NCI-H2227 treated with DMSO at 0.1 percent for 48 hours (cell line): Measurements from ENCODE around the gene PRUNE1.

ENCODE experiments used
- DNase-seq: peaks from one replicate; lab custom pipeline; 2025; lab: John Stamatoyannopoulos, UW

PRUNE1 gene

DNA sequence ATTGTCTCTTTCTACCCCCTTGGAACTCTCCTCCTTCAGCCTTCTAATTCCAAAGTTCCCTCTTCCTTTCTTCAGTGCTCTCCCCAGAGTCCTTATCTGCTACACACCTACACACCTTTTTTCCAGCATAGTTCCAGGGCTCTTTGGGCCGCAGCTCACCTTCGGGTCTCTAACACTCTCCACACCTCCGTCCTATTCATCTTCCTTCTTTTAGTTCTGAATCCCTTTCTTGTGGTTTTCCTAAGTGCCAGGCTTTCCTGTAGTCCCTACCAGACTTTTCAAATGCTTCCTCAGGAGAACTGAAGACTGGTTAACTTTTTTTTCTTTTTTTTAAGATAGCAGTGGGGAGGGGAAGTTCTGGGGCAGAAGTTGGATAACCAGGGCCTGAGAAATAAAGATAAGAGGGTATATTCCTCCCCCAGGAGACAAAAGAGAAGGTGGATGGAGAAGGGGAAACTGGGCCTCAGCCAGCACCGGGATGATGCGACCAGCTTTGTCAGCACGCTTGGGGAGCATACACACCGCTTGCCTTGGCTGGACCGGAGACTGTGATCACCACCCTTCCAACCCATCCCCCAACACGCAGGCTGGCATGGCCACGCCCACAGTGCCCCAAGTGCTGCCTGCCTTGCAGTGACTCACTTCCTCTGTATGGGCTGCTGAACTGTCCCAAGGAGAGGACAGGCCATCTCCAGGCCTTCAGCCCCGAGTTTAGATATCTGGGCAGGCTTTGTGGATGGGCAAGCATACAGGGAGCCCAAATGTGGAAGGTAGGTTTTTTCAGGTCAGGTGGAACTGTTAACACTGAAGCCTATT lies 31.2 kb upstream of the PRUNE1 start:
- no peak for DNase-seq

DNA sequence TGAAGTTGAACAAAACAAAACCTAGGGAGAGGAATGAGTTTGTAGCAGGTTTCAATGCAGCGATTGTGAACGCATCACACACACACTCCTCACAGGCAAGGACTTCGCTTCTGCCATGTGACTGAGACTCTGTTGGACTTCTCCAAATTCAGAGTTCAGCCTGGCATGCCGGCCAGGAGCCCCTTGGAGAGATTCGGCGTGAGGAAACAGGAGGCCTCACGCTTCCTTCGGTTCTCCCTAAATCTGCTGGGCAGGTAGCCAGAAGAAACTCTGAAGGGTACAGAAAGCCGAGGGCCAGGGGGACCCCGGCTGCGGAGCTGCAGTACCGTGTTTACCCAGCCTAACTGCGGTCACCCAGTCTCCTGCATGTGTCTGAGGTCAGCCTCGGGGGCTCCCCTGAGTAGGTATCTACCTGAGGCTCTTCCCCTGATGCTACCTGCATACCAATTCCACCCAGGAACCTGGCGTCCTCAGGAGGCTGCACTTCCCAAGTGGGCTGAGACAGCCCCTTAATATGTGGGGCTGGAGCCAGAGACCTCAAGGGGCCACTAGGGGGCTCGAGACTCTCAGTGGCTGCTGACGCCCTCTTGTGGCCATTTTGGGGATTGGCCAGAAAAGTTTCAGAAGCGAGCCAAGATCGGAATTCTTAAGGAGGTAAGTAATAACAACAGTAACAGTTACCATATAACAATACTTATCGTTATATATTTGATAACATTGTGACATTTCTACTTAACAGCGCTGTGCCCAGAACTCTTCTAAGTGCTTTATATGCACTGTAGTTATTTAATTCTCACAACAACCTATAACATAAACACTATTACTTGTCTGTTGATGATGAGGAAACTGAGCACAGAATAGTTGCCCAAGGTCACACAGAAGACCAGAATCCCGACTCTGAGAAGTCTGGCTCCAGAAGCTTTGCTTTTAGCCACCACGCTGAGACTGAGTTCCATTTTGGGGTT lies 28.9 kb upstream of the PRUNE1 start:
- peak; percentile 82 for DNase-seq

DNA sequence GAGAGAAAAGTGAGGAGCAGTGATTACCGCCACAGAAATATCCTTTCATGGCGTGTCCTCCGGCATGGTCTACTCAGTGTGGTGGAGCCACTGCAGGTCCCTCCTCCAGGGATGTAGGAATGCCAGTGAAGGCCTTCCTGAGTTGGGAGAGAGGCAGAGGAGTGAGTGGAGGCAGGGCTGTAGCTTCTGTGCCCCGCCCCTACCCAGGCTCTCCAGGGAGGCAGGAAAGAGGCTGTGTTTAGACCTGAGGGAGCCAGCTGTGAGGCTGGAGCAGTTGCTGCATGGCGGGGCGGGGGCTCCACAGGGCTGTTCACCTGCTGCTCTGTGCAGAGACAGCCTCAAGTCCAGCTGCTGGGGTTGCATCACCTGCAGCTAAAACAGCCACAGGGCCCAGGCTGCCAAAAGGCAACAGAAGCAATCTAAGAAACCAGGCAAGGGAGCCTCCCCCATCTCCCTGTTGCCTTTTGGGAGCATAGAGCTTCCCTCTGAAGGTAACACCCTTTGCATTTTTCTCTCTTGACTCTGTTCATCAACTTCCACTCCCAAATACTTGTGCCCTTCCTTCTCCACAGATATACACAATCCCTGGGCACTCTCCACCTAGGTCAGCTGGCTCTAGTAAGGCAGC lies 27.0 kb upstream of the PRUNE1 start:
- DNase-seq = peak; percentile 43

DNA sequence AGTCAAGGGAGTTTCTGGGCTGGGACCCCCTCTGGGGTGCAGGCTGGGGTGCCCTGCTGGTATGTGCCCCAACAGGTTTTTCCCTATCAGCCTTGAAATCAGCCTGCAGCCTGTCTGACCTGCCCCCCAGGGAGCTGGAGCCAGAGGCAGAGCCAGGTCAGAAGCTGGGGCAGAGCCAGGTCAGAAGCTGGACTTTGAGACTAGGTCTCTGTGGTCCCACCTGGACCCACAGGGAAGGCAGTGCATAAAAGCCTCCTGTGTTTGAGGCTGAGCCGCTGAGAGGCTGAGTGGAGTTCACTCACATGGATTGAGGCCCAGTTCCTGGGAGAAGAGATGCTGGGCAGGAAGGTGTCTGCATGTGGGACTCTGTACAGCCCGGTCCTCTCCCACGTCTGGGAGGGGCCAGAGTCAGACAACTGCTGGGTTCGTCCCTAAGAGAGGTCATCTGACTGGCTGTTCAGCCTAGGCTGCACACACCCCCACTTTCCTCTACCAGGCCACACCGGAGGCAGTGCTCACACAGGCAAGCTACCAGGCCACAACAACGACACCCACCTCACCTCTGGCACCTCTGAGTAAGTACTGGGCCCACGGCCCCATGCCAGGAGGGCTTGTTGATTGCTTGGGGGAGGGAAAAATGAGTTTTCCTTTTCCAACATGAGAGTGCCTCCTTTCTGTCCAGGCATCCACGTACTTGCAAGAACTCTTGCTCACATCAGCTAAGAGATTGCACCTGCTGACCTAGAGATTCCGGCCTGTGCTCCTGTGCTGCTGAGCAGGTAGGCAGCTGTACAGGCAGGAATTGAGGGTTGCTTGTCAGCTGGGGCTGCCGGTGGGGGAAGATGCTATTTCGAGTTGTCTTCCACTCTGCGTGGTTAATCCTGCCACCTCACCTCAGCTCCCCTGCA lies 26.2 kb upstream of the PRUNE1 start, which contains the start of gene ANXA9:
TSS of gene ANXA9 (plus strand) at position 488 of the 908 bp plus-strand sequence. CDS start 814 bp downstream, outside the sequence.
- DNase-seq = no peak

DNA sequence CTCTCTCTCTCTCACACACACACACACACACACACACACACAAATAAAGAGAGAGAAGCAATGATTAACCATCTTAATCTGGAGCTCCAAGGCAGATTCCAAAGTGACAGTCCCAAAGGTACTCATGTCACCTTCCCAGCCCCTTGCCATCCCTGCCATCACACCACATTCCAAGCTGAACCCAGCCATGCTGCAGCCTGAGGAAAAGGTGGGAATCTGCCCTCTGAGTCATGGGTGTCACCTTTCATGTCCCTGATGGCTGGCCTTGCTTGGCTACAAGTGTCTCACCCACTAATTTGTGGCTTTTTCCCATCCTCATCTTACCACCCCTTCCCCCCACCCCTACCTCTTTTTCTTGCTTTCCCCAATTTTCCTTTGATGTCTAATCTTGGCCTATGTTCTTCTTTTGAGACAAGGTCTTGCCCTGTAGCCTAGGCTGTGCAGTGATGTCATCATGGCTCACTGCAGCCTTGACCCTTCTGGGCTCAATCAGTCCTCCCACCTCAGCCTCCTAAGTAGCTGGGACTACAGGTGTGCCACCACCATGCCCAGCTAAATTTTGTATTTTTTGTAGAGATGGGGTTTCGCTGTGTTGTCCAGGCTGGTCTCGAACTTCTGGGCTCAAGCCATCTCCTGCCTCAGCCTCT lies 22.9 kb upstream of the PRUNE1 start:
- DNase-seq = no peak

DNA sequence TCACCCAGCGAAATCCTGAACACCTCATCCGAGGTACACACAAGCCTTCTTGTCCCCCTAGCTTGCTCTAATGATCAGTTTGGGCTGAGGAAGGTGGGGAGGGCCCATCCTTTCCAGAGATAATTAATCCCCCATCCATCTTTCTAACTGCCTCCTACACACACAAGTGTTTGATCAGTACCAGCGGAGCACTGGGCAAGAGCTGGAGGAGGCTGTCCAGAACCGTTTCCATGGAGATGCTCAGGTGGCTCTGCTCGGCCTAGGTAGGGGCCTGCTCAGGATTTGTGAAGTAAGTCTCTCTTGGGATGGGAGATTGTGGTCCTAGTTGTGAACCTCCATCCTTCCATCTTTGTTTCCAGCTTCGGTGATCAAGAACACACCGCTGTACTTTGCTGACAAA lies 20.3 kb upstream of the PRUNE1 start:
- DNase-seq = no peak

DNA sequence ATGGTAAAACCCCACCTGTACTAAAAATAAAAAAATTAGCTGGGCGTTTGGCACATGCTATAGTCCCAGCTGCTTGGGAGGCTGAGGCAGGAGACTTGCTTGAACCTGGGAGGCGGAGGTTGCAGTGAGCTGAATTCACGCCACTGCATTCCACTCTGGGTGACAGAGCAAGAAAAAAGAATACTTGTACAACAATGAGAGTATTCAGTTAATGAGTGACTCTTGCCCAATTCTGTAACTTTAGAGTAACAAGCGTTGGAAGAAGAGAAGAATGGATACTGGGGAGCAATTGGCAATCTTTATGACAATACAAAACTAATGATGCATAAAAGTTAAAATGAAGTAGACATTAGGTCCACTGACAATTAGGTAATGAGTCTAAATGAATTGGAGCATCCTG lies 15.6 kb upstream of the PRUNE1 start:
- DNase-seq = no peak

DNA sequence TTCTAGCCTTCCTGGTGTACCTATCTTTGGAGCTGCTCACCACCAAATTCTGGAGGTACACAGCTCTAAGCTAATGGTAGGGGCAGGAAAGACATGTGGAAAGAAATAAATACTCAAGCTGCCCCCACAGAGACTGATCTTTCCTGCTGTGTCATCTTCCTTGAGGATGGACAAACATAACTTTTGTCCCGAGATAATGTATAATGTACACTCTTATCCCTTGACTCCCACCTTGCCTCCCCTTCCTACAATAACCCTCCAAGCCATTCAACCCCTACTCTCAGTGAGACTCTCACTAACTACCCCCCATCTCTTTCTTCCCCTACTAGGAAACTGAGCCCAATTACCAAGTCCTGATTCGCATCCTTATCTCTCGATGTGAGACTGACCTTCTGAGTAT lies 14.0 kb upstream of the PRUNE1 start:
- no peak for DNase-seq

DNA sequence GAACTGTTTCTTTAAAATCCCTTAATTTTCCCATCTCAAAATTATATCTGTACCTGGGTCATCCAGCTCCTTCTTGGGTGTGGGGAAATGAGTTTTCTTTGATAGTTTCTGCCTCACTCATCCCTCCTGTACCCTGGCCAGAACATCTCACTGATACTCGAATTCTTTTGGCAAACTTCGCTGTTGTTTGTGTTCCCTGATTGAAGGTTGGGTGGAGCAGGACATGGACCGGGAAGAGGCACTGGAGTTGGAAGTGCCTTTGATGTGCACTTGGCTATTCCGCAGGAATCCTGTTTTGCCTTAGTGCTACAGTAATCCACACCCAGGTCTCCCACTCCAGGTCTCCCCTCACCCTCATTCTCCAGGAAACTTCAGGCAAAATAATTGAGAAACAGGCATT lies 12.8 kb upstream of the PRUNE1 start:
- DNase-seq = no peak

DNA sequence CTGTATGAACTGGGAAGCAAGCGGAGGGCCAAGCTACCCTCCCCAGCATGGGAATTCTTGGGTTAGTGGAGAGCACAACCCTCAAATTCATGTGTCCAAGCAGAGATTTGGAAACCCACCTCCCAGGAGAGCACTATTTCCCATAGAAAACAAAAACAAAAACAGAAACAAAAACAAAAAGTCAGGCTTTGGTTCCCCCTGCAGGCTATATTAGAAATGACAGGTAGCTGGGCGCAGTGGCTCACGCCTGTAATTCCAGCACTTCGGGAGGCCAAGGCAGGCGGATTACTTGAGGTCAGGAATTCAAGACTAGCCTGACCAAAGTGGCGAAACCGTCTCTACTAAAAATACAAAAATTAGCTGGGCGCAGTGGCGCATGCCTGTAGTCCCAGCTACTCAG lies 12.4 kb upstream of the PRUNE1 start:
- peak; percentile 35 for DNase-seq

DNA sequence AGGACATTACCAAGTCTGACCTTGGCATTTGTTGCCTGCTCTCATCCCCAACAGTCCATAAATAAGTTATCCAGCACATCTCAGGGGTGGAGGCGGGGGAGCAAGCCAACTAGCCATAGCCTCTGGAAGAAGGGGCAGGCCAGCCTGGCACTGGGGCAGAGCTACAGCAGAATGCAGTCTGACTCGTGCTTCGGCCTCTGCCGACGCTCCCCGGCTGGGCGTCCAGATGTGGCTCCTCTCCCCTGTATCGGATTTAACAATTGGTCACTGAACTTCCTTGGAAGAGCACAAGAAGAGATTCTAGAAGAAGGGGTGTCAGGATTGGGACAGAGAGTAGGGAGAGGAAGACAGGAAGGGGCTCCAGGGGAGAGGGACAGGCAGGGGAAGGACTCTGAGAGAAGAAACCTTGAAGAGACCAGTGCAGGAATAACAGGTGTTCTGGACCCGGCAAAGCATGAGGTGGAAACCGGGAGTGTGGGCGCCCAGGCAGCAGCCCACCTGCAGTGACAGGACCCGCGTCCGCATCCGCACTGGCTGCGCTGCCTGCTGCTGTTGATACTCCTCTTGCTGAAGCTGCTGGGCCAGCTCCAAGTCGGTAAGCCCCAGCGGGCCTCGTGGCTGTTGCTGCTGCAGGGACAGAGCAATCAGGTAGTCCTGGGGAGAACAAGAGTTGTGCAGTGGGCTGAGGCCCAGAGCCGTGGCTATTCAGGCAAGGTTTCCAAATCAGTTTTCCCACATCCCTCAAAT lies 10.9 kb upstream of the PRUNE1 start:
- no peak for DNase-seq

DNA sequence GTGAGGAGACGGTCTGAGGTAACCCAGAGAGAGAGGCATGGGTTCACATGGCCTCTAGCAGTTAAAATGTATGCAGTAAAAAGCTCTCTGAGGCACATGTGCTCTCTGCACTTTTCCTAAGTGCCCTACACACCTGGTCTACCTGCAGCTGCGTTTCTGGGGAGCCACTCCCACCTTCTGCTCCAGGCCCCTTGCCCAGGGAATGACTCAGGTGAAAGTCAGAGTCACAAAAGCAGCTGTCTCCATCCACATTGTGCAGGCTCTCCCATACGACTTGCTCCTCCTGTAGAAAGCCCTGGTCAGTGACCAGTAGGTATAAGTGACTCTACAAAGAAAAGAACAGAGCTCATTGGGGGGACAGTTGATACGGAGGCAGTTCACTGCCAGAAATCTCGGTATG lies 10.3 kb upstream of the PRUNE1 start:
- DNase-seq = no peak

DNA sequence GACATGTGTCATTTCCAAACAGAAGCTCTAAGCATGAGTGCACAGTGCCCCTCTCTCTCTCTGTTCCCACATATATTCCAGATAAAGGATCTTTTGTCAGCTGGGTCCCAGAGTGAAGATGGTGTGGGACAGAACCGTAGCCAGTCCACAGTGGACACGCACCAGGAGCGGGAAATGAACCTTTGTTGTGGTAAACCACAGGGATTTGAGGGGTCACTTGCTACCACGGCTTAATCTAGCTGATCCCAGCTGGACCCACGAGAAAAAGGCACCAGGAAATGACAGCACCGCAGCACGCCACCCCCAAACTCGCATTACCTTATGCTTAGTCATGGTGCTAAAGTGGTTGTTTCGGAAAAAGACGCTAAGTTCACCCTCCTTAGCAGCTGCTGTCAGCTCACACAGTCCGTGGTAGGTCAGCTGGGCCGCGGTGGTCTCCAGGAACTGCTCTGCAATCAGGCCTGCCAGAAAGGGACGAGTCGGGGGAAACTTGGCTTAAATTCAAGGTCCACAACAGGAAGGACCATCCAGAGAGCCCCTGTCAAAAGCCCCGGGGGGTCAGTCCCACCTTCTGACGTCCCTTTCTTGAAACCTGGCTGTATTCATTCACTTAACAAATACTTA lies 9.1 kb upstream of the PRUNE1 start:
- no peak for DNase-seq

DNA sequence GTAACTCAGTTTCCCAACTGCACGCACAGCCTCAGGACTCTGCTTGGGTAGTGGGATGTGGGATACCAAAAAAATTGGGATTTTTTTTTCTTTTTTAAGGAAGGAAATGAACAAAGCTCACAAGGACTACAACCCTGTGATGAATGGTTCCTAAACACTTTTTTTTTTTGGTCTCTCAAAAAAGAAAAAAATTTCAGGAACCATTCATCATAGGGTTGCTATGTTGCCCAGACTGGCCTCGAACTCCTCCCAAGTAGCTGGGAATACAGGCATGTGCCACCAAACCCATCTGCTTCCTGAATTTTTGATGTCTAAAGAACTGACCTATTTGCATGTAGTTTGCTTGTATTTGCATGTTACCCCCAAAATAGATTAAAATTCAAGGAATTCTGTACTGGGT lies 8.3 kb upstream of the PRUNE1 start:
- no peak for DNase-seq

DNA sequence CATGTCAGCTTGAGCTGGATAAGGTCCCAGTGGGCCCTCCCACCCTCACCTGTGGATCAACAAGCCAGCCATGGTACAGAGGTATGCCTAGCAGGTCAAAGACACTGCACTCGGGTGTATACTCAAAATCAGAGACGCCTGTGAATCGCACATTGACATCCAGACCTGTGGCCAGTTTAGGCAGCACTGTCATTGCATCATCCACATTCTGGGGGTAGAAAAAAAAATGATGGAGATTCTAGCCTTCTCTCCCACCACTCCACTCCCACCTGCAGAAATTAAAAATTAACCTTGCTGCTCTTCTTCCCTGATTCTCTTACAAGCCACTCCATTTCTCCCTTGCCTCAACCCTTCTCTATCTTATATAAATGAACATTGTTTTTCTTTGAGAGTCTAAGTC lies 7.8 kb upstream of the PRUNE1 start:
- DNase-seq = no peak

DNA sequence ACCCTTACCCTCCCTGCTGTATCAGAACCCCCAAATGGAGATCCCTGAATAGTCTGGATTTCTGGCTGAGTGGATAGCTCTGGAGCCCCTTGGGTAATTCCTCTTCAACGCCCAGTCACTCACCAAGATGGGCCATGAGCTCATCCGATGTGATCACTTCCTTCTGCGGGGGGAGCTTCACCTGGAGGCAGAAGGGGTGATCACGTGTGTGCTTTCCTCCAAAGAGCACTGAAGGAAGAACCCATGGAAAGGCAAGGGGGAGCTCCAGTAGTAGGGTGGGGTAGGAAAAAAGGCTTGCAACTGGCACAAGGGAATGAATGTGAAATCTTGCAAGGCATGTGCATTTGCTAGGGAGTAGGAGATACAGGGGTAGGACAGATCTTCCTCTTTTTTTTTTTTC lies 6.6 kb upstream of the PRUNE1 start:
- DNase-seq = no peak

DNA sequence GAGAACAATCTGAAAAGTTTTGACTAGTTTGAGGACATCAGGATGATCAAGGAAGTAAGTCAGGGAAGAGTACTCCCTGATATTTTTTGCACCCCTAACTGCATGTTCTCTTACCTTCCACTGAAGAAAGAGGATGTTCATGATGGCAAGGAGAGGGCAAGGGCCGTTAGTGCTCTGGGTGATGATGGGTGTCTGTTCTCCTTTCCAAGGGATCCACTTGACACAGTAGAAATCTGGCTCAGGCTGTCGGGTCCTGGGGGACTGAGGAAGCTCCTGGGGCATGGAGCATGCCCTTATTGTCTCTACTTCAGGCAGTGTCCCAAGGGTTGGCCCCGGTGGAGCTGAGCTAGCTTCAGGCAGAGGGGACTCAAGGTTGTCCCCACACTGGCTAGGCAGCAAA lies 6.2 kb upstream of the PRUNE1 start:
- DNase-seq = no peak

DNA sequence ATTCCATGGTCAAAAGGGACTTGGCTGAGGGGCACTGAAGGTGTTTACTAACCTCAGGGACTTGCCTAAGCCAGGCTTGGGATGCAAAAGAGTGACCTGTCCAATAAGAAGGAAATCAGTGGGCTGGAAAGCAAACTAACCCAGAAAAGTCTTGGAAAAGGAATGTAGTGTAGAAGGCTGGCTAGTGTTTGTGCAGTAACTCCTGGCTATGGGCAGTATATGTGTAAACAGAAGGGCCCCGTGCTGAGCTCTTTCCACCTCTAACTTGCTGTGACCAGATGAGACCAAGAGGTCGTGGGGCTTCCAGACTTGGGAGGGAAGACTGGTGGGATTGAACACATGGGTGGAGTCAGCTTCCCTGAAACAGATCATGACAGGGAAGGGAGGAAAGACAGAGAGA lies 5.6 kb upstream of the PRUNE1 start:
- no peak for DNase-seq

DNA sequence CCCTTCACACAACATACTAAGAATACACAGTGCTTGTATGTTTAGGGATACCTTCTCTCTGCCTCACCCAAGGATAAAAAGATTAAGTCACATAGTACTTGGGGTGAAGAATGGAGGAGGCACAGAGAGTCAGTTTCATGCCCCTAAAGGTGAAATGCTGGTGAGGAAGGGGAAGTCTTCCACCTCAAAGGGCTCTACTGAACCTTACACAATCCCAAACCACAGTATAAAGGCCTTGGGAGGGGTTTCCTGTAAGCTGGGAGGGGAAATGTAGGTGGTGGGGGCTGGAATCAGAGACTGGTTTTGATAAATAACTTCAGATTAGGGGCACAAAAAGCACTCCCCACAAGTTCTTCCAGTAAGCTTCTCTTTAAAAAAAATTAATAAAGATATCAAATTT lies 5.1 kb upstream of the PRUNE1 start:
- DNase-seq = no peak
